Effector memory CD4-positive, alpha-beta T cell (primary cell): Measurements from ENCODE around the gene PHF23.

Source experiments
- DNase-seq, 3 donors: peaks; one replicate each; pipeline ENCODE4 v3.0.0-alpha.2; 2020
- H3K27ac ChIP-seq: 2 replicates; pipeline ENCODE4 v1.7.0; 2013; ENCODE audit warnings: mild to moderate bottlenecking, low read length, moderate library complexity; ENCODE audit not compliant: insufficient read depth, poor library complexity, severe bottlenecking
- H3K27me3 ChIP-seq: replicated peaks from 2 replicates; pipeline ENCODE4 v1.7.0; 2013; ENCODE audit warnings: mild to moderate bottlenecking, low read length; ENCODE audit not compliant: insufficient read depth, control insufficient read depth, poor library complexity, severe bottlenecking
- H3K36me3 ChIP-seq: 2 replicates; pipeline ENCODE4 v1.7.0; 2013; ENCODE audit warnings: mild to moderate bottlenecking, low read length, moderate library complexity; ENCODE audit not compliant: control insufficient read depth, insufficient read depth
- H3K4me1 ChIP-seq: 2 replicates; pipeline ENCODE4 v1.7.0; 2013; ENCODE audit warnings: low read length, mild to moderate bottlenecking; ENCODE audit not compliant: control insufficient read depth, insufficient read depth, poor library complexity, severe bottlenecking
- H3K4me3 ChIP-seq: 2 replicates; pipeline ENCODE4 v1.7.0; 2013; ENCODE audit warnings: low read length, low read depth, mild to moderate bottlenecking; ENCODE audit not compliant: insufficient read depth, poor library complexity, severe bottlenecking
- H3K9me3 ChIP-seq: 2 replicates; pipeline ENCODE4 v1.7.0; 2013; ENCODE audit warnings: mild to moderate bottlenecking, low read length, moderate library complexity; ENCODE audit not compliant: control insufficient read depth

PHF23 gene

GRCh38 chr17:7214300-7215135, 24.7 kb downstream of the PHF23 start:
- peak overlapping the region; percentile 45 for H3K4me3 ChIP-seq
- no peaks in the 10 kb centered on the region for H3K36me3 ChIP-seq
- H3K27me3 ChIP-seq: no peaks in the 10 kb centered on the region
- DNase-seq: peak; percentile 97 to 98 (median 98)
- H3K4me1 ChIP-seq: peaks cover 24% of the 10 kb centered on the region
- no peaks in the 10 kb centered on the region for H3K9me3 ChIP-seq
- H3K27ac ChIP-seq: peak overlapping the region; percentile 96

GRCh38 chr17:7213895-7214299, 25.4 kb downstream of the PHF23 start:
- Histone ChIP-seq H3K9me3 (no peaks in the 10 kb centered on the region), H3K4me1 (peaks cover 20% of the 10 kb centered on the region), H3K27me3 (no peaks in the 10 kb centered on the region), H3K36me3 (no peaks in the 10 kb centered on the region), H3K4me3 (peak overlapping the region; percentile 45), H3K27ac (peak overlapping the region; percentile 96)
- DNase-seq: peak in 2 of 3 donors; percentile 70 to 71

GRCh38 chr17:7211491-7212273, 27.6 kb downstream of the PHF23 start:
- peaks cover 9% of the 10 kb centered on the region for H3K4me1 ChIP-seq
- H3K4me3 ChIP-seq: no peak overlapping the region

GRCh38 chr17:7208754-7209460, 30.4 kb downstream of the PHF23 start:
- H3K9me3 ChIP-seq: no peaks in the 10 kb centered on the region
- DNase-seq: no peak
- H3K4me1 ChIP-seq: peaks cover 16% of the 10 kb centered on the region
- no peak overlapping the region for H3K27ac ChIP-seq
- no peak overlapping the region for H3K4me3 ChIP-seq
- H3K36me3 ChIP-seq: no peaks in the 10 kb centered on the region
- no peaks in the 10 kb centered on the region for H3K27me3 ChIP-seq

More at GRCh38 chr17:7211491-7212273, 27.6 kb downstream of the PHF23 start:
- Histone ChIP-seq H3K27me3 (no peaks in the 10 kb centered on the region), H3K27ac (no peak overlapping the region), H3K9me3 (no peaks in the 10 kb centered on the region), H3K36me3 (no peaks in the 10 kb centered on the region)
- no peak for DNase-seq

- Histone ChIP-seq H3K27me3 (no peaks in the 10 kb centered on the region), H3K36me3 (no peaks in the 10 kb centered on the region), H3K4me3 (no peak overlapping the region), H3K4me1 (peaks cover 16% of the 10 kb centered on the region), H3K9me3 (no peaks in the 10 kb centered on the region), H3K27ac (no peak overlapping the region)
- no peak for DNase-seq
These were observed 31.2 kb downstream of the PHF23 start for GRCh38 chr17:7208027-7208571.

- DNase-seq: no peak
- Histone ChIP-seq H3K4me3 (no peak overlapping the region), H3K27ac (peak overlapping the region; percentile 90)
These were observed 31.9 kb downstream of the PHF23 start for GRCh38 chr17:7207120-7208001.

GRCh38 chr17:7205561-7205960, 33.7 kb downstream of the PHF23 start:
- H3K36me3 ChIP-seq: no peaks in the 10 kb centered on the region
- peak overlapping the region; percentile 59 for H3K4me3 ChIP-seq
- peak overlapping the region; percentile 90 for H3K27ac ChIP-seq
- H3K4me1 ChIP-seq: peaks cover 16% of the 10 kb centered on the region
- DNase-seq: no peak
- H3K27me3 ChIP-seq: no peaks in the 10 kb centered on the region
- no peaks in the 10 kb centered on the region for H3K9me3 ChIP-seq

More at GRCh38 chr17:7207120-7208001, 31.9 kb downstream of the PHF23 start:
- no peaks in the 10 kb centered on the region for H3K9me3 ChIP-seq
- H3K27me3 ChIP-seq: no peaks in the 10 kb centered on the region
- peaks cover 16% of the 10 kb centered on the region for H3K4me1 ChIP-seq
- H3K36me3 ChIP-seq: no peaks in the 10 kb centered on the region

GRCh38 chr17:7204828-7205461, 34.3 kb downstream of the PHF23 start:
- H3K27ac ChIP-seq: peak overlapping the region; percentile 90
- H3K27me3 ChIP-seq: no peaks in the 10 kb centered on the region
- peak; percentile 96 to 98 (median 97) for DNase-seq
- H3K9me3 ChIP-seq: no peaks in the 10 kb centered on the region
- peak overlapping the region; percentile 59 for H3K4me3 ChIP-seq
- peaks cover 16% of the 10 kb centered on the region for H3K4me1 ChIP-seq
- H3K36me3 ChIP-seq: no peaks in the 10 kb centered on the region
